Body of pancreas (tissue), 4 donors: Measurements from ENCODE around the gene IL18R1. TPM values are rescaled to one million over a fixed set of nuclear protein-coding genes. Genes with fewer than 3 reads are reported as not detected.
A peak's percentile ranks its signal among the peaks of the same experiment; 100 is the strongest.

ENCODE experiments used
- ATAC-seq: fragments of 150-250 bp; one replicate; pipeline ENCODE4 v1.9.1; 2016
- DNase-seq, 4 donors: peaks; one replicate each; pipeline ENCODE4 v3.0.0-alpha.2; 2019
- H3K27ac ChIP-seq, 4 donors: fragments of 200-600 bp; sonication (generic); 1 replicate in 3 of 4; 2 replicates in 1 of 4; pipeline versions ENCODE4 v1.5.1 to v1.6.1; 2016 to 2019; ENCODE audit warnings: mild to moderate bottlenecking in 1 of 4, mixed read lengths in 1 of 4, moderate library complexity in 1 of 4
- H3K27me3 ChIP-seq, 2 donors: fragments of 200-600 bp; sonication (generic); one replicate each; pipeline ENCODE4 v1.6.0; 2016; ENCODE audit warnings: mild to moderate bottlenecking in 1 of 2
- H3K36me3 ChIP-seq, 2 donors: fragments of 200-600 bp; sonication (generic); replicated peaks in 1 of 2; 2 replicates each; pipeline ENCODE4 v1.5.1; 2016; ENCODE audit warnings: low read depth in 2 of 2; ENCODE audit not compliant: insufficient read depth in 1 of 2
- H3K4me1 ChIP-seq: fragments of 200-600 bp; sonication (generic); one replicate; pipeline ENCODE4 v1.6.0; 2016
- H3K4me3 ChIP-seq, 2 donors: fragments of 200-600 bp; sonication (generic); 1 replicate in 1 of 2; 2 replicates in 1 of 2; pipeline ENCODE4 v1.5.1; 2016 to 2019
- H3K9me3 ChIP-seq, 3 donors: fragments of 200-600 bp; sonication (generic); 1 replicate in 2 of 3; 2 replicates in 1 of 3; pipeline ENCODE4 v1.5.1; 2016
- POLR2A ChIP-seq, 3 donors: fragments of 450-650 bp; IDR thresholded peaks; one replicate each; pipeline ENCODE4 v1.6.1; 2016; ENCODE audit warnings: antibody characterized with exemption in 3 of 3, mild to moderate bottlenecking in 2 of 3
- WGBS, 2 donors: methylation state at CpG; one replicate each; pipeline ENCODE4 v1.1.5; 2017; 5-methylcytosine and 5-hydroxymethylcytosine counted together
- intact Hi-C: fragments of 100-400 bp; cut with DNase I; formaldehyde crosslinking; loops from one replicate; pipeline ENCODE4 v1.15.1; 2023
- total RNA-seq, 2 donors: library from RNA; depleted of rRNA; stranded (reverse); fragments of >200 nt; gene quantifications; one replicate each; pipeline ENCODE4 v1.1.0, GENCODE V29; 2016
- TF ChIP-seq, protein P1 (sequence below), 7 experiments: fragments of 450-650 bp in 4 of 7; fragments of 200-600 bp in 3 of 7; sonication (generic) in 3 of 7; IDR thresholded peaks; one replicate each; pipeline ENCODE4 v1.5.1; 2016 to 2019; ENCODE audit warnings: antibody characterized with exemption in 7 of 7

IL18R1 gene
- total RNA-seq, 2 donors from 2014 or later: 3.1 to 5.3 TPM

DNA sequence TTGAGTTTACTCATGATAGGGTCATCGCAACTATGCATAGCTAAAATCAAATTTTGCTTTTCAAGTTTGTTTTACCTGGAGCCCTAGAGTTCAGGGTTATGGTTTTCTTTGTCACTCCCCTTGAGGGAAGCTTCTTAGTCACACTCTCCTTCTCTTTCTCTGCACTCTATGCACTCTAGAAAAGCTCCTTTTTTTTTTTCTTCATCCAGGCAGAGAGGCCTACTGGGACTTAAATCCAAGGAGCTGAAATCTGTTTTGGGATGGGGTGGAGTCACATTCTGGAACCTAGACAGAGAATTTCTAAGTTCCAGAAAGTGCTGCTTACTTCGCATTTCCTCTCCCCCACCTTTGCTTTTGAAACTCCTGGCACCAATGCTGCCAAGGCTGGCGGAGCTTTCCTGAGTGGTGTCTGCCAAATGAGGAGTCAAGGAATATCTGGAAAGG, 19.1 kb upstream of the IL18R1 start:
- Histone ChIP-seq H3K27me3 (no peaks in the 10 kb centered on the region), H3K27ac (peak overlapping the region in 1 of 4 donors; percentile 37), H3K4me1 (no peaks in the 10 kb centered on the region), H3K9me3 (no peaks in the 10 kb centered on the region), H3K4me3 (no peak overlapping the region), H3K36me3 (no peaks in the 10 kb centered on the region)
- 77 to 84% methylated on average over 3 of the region's 3 CpGs for WGBS, 2 donors
- DNase-seq (no peak), ATAC-seq (no peak)
- intact Hi-C loops: no loop called here
- TF ChIP-seq POLR2A (IDR thresholded peaks at IDR 0.05): no peak
- TF ChIP-seq, protein P1, sequence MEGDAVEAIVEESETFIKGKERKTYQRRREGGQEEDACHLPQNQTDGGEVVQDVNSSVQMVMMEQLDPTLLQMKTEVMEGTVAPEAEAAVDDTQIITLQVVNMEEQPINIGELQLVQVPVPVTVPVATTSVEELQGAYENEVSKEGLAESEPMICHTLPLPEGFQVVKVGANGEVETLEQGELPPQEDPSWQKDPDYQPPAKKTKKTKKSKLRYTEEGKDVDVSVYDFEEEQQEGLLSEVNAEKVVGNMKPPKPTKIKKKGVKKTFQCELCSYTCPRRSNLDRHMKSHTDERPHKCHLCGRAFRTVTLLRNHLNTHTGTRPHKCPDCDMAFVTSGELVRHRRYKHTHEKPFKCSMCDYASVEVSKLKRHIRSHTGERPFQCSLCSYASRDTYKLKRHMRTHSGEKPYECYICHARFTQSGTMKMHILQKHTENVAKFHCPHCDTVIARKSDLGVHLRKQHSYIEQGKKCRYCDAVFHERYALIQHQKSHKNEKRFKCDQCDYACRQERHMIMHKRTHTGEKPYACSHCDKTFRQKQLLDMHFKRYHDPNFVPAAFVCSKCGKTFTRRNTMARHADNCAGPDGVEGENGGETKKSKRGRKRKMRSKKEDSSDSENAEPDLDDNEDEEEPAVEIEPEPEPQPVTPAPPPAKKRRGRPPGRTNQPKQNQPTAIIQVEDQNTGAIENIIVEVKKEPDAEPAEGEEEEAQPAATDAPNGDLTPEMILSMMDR (IDR thresholded peaks at IDR 0.05): no peak

- H3K27ac ChIP-seq: peak overlapping the region in 1 of 4 donors; percentile 37
- DNase-seq: no peak
- no peak overlapping the region for H3K4me3 ChIP-seq
- 58 to 76% methylated on average over 1 of the region's 1 CpG for WGBS, 2 donors
- intact Hi-C loops: no loop called here
- no peak for ATAC-seq
- H3K9me3 ChIP-seq: no peaks in the 10 kb centered on the region
- H3K4me1 ChIP-seq: no peaks in the 10 kb centered on the region
- no peak for TF ChIP-seq POLR2A (IDR thresholded peaks at IDR 0.05)
- TF ChIP-seq, protein P1 (IDR thresholded peaks at IDR 0.05): no peak
- no peaks in the 10 kb centered on the region for H3K36me3 ChIP-seq
- no peaks in the 10 kb centered on the region for H3K27me3 ChIP-seq
Measured at GRCh38 chr2:102337012-102337411, 18.6 kb upstream of the IL18R1 start.

GRCh38 chr2:102337481-102338386, 17.9 kb upstream of the IL18R1 start:
- H3K27ac ChIP-seq: no peak overlapping the region
- H3K9me3 ChIP-seq: no peaks in the 10 kb centered on the region
- DNase-seq (no peak), ATAC-seq (no peak)
- intact Hi-C loops: no loop called here
- no peak for TF ChIP-seq POLR2A (IDR thresholded peaks at IDR 0.05)
- TF ChIP-seq, protein P1 (IDR thresholded peaks at IDR 0.05): no peak
- H3K27me3 ChIP-seq: no peaks in the 10 kb centered on the region
- no peaks in the 10 kb centered on the region for H3K36me3 ChIP-seq
- H3K4me3 ChIP-seq: no peak overlapping the region
- 49 to 56% methylated on average over 3 of the region's 3 CpGs for WGBS, 2 donors
- no peaks in the 10 kb centered on the region for H3K4me1 ChIP-seq

- no peak for ATAC-seq
- Histone ChIP-seq H3K27ac (no peak overlapping the region), H3K4me3 (no peak overlapping the region), H3K27me3 (no peaks in the 10 kb centered on the region), H3K36me3 (no peaks in the 10 kb centered on the region), H3K9me3 (no peaks in the 10 kb centered on the region), H3K4me1 (no peaks in the 10 kb centered on the region)
- WGBS, 2 donors: 68 to 78% methylated on average over 7 of the region's 7 CpGs
- TF ChIP-seq, protein P1 (IDR thresholded peaks at IDR 0.05): no peak
- TF ChIP-seq POLR2A (IDR thresholded peaks at IDR 0.05): no peak
- intact Hi-C loops: no loop called here
- no peak for DNase-seq
Measured at GRCh38 chr2:102340778-102341177, 14.8 kb upstream of the IL18R1 start.
